NOMO-1 treated with DMSO at 0.1 percent for 48 hours (cell line): ENCODE measurements around the gene ATP2B2.
"Not testable (repeated sequence)": the region's sequence is repeated elsewhere in the genome, so short reads cannot be mapped to it uniquely, and the experiment has no call there.

Experiments used
- DNase-seq: peaks from one replicate; lab custom pipeline; 2025; ENCODE audit not compliant: unreplicated experiment; lab: John Stamatoyannopoulos, UW

ATP2B2 gene

GRCh38 chr3:10311710-10312109 lies 193.7 kb downstream of the ATP2B2 start:
- no peak for DNase-seq

- no peak for DNase-seq
Measured at GRCh38 chr3:10310578-10310977, 194.8 kb downstream of the ATP2B2 start.

- DNase-seq: no peak
Measured at GRCh38 chr3:10309736-10310135, 195.7 kb downstream of the ATP2B2 start.

GRCh38 chr3:10308678-10309077 lies 196.7 kb downstream of the ATP2B2 start:
- no peak for DNase-seq

GRCh38 chr3:10306156-10306555 lies 199.2 kb downstream of the ATP2B2 start:
- DNase-seq: no peak

- no peak for DNase-seq
Measured at GRCh38 chr3:10305331-10305902, 200.0 kb downstream of the ATP2B2 start.

GRCh38 chr3:10304905-10305304 lies 200.5 kb downstream of the ATP2B2 start:
- DNase-seq: no peak

GRCh38 chr3:10303785-10304184 lies 201.6 kb downstream of the ATP2B2 start:
- DNase-seq: no peak

GRCh38 chr3:10303105-10303504 lies 202.3 kb downstream of the ATP2B2 start:
- DNase-seq: no peak

- DNase-seq: no peak
Measured at GRCh38 chr3:10300087-10300486, 205.3 kb downstream of the ATP2B2 start.

- no peak for DNase-seq
Measured at GRCh38 chr3:10299679-10300078, 205.7 kb downstream of the ATP2B2 start.

GRCh38 chr3:10299175-10299574 lies 206.2 kb downstream of the ATP2B2 start:
- no peak for DNase-seq

- not testable (repeated sequence) for DNase-seq
Measured at GRCh38 chr3:10298064-10298463, 207.3 kb downstream of the ATP2B2 start.

- DNase-seq: peak; percentile 32
Measured at GRCh38 chr3:10294030-10294586, 211.3 kb downstream of the ATP2B2 start.

GRCh38 chr3:10292505-10293419 lies 212.6 kb downstream of the ATP2B2 start, which contains the start of gene GHRL:
TSS of gene GHRL (minus strand) at chr3:10292947. CDS start at chr3:10290180, 2,767 bp downstream.
- DNase-seq: peak; percentile 92

- no peak for DNase-seq
Measured at GRCh38 chr3:10291641-10292040, 213.7 kb downstream of the ATP2B2 start.

GRCh38 chr3:10290481-10291176 lies 214.8 kb downstream of the ATP2B2 start:
- DNase-seq: no peak

GRCh38 chr3:10289787-10290355 lies 215.5 kb downstream of the ATP2B2 start:
- no peak for DNase-seq

- no peak for DNase-seq
Measured at GRCh38 chr3:10289077-10289476, 216.3 kb downstream of the ATP2B2 start.

GRCh38 chr3:10288575-10288960 lies 216.8 kb downstream of the ATP2B2 start:
- DNase-seq: no peak

- no peak for DNase-seq
Measured at GRCh38 chr3:10287936-10288574, 217.3 kb downstream of the ATP2B2 start.
